Measurements from ENCODE around the gene ZBTB48.

GRCh38 chr1:6591222-6591621 is 11.4 kb downstream of the ZBTB48 start:
- TF ChIP-seq TAF1 (IDR thresholded peaks at IDR 0.05; ENCODE audit: borderline replicate concordance, low read depth, low read length) (no peak), POLR2A (IDR thresholded peaks at IDR 0.05; ENCODE audit: low read depth, low read length) (no peak), POLR2AphosphoS5 (IDR thresholded peaks at IDR 0.05; ENCODE audit: low read depth, low read length) (no peak)
